GM23248 (cell line): ENCODE measurements around the gene ZFP62. TPM values are rescaled to one million over a fixed set of nuclear protein-coding genes. Genes with fewer than 3 reads are reported as not detected.
A peak's percentile ranks its signal among the peaks of the same experiment; 100 is the strongest.

Source experiments
- DNase-seq: peaks from one replicate; pipeline ENCODE4 v3.0.0-alpha.2; 2015
- H2AFZ ChIP-seq: fragments of 200-600 bp; sonication (generic); 2 replicates; pipeline ENCODE4 v1.6.1; 2016; ENCODE audit warnings: antibody characterized with exemption
- H3F3A ChIP-seq: fragments of 200-600 bp; sonication (generic); 2 replicates; pipeline ENCODE4 v1.6.1; 2016; ENCODE audit warnings: mild to moderate bottlenecking, antibody characterized with exemption, mixed run types; ENCODE audit not compliant: insufficient read depth
- H3K27ac ChIP-seq: fragments of 200-600 bp; sonication (generic); 2 replicates; pipeline ENCODE4 v1.5.1; 2016; ENCODE audit warnings: mild to moderate bottlenecking
- H3K27me3 ChIP-seq: fragments of 200-600 bp; sonication (generic); replicated peaks from 2 replicates; pipeline ENCODE4 v1.6.1; 2016; ENCODE audit warnings: mild to moderate bottlenecking; ENCODE audit not compliant: insufficient read depth
- H3K36me3 ChIP-seq: fragments of 200-600 bp; sonication (generic); 2 replicates; pipeline ENCODE4 v1.6.1; 2016; ENCODE audit warnings: low read depth, mild to moderate bottlenecking
- H3K4me1 ChIP-seq: fragments of 200-600 bp; sonication (generic); 2 replicates; pipeline ENCODE4 v1.6.1; 2016; ENCODE audit warnings: mild to moderate bottlenecking; ENCODE audit not compliant: insufficient read depth
- H3K4me2 ChIP-seq: fragments of 200-600 bp; sonication (generic); one replicate; pipeline ENCODE4 v1.6.1; 2016; ENCODE audit warnings: mild to moderate bottlenecking; ENCODE audit not compliant: unreplicated experiment
- H3K4me3 ChIP-seq: fragments of 200-600 bp; sonication (generic); 2 replicates; pipeline ENCODE4 v1.5.1; 2016; ENCODE audit warnings: mild to moderate bottlenecking
- H3K79me2 ChIP-seq: fragments of 200-600 bp; sonication (generic); 2 replicates; pipeline ENCODE4 v1.6.1; 2016; ENCODE audit warnings: mild to moderate bottlenecking; ENCODE audit not compliant: insufficient read depth
- H3K9ac ChIP-seq: fragments of 200-600 bp; sonication (generic); 2 replicates; pipeline ENCODE4 v1.6.1; 2016; ENCODE audit warnings: mild to moderate bottlenecking
- H3K9me2 ChIP-seq: fragments of 200-600 bp; sonication (generic); 2 replicates; pipeline ENCODE4 v1.6.1; 2016; ENCODE audit warnings: mixed run types, mild to moderate bottlenecking, moderate library complexity; ENCODE audit not compliant: insufficient read depth
- H3K9me3 ChIP-seq: fragments of 200-600 bp; sonication (generic); one replicate; pipeline ENCODE4 v1.6.1; 2017; ENCODE audit warnings: low read depth
- H4K20me1 ChIP-seq: fragments of 200-600 bp; sonication (generic); 2 replicates; pipeline ENCODE4 v1.6.0; 2016; ENCODE audit not compliant: insufficient read depth
- EZH2 ChIP-seq: fragments of 200-600 bp; sonication (generic); IDR thresholded peaks from 2 replicates; pipeline ENCODE4 v1.6.1; 2018; ENCODE audit warnings: antibody characterized with exemption, mild to moderate bottlenecking; ENCODE audit not compliant: insufficient read depth, poor library complexity, severe bottlenecking
- EZH2phosphoT487 ChIP-seq: fragments of 200-600 bp; sonication (generic); IDR thresholded peaks from 2 replicates; pipeline ENCODE4 v1.6.1; 2018; ENCODE audit warnings: antibody characterized with exemption, moderate library complexity, mild to moderate bottlenecking, low read depth; ENCODE audit not compliant: insufficient read depth
- WGBS, 2 experiments: methylation state at CpG; one replicate each; pipeline ENCODE4 v1.1.6; 2015 to 2017; ENCODE audit warnings: low lambda C conversion rate in 2 of 2, low coverage in 1 of 2; ENCODE audit errors: missing lambda C conversion rate in 2 of 2; 5-methylcytosine and 5-hydroxymethylcytosine counted together
- in situ Hi-C: fragments of 300-500 bp; cut with MboI; formaldehyde crosslinking; loops from 2 replicates; pipeline ENCODE4 v1.15.0; 2020
- polyA plus RNA-seq: library from polyadenylated mRNA; unstranded; fragments of >200 nt; fragmentation: Nextera tagmentation; extraction: Ambion mirVana; gene quantifications from 2 replicates; pipeline ENCODE4 v1.2.1, GENCODE V29; 2016
- small RNA-seq: library from RNA; depleted of rRNA; stranded (forward); fragments of <200 nt; gene quantifications from one replicate; pipeline ENCODE3, GENCODE V24; 2014; ENCODE audit warnings: low read depth, low replicate concordance
- total RNA-seq: library from RNA; depleted of rRNA; stranded (reverse); fragments of >200 nt; shearing (Covaris generic); gene quantifications from 2 replicates; pipeline ENCODE4 v1.2.3, GENCODE V29; 2014; rRNA removed

Gene ZFP62
- total and polyA plus RNA-seq, 2 experiments from 2014 or later, result 13.0 to 13.6 TPM

DNA sequence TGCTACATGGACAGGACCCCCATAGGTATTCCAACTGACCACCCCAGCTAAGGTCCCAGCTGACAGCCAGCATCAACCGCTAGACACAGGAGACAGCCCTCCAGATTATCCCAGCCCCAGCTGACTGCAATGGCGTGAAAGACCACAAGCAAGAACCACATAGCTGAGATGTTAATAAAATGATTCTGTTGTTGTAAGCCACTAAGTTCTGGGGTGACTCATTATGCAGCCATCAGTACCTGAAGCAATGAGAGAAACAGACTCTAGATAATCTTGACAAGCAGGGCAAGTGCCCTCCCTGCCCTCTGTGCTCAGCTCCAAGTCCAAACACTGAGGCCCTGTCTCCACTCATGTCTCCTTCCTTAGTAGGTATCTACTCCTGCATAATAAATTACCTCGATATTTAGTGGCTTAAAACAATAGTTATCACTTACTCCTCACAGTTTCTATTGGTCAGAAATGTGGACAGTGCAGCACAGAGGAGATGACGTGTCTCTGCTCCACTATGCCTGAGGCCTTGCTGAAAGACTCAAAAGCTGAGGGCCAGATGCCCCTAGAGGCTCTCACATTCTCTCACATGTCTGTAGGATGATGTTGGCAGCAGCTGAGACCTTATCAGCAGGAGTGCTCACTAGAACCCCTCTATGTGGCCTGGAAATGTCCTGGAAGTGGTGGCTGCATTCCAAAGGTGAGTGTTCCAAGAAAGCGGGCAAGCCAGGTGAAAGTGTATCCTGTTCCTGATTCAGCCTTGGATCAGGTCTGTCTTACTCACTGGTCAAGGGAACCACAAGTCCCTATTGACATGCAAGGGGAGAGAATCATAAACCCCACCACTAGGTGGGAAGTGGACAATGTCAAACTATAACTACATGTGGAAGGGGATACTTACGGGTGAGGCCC lies 60.9 kb downstream of the ZFP62 start:
- in situ Hi-C loops, result no loop called here
- H3K36me3 ChIP-seq, result 0 out of 2 replicates have a peak, but pooled peaks cover 4% of the 10 kb centered on the region
- H4K20me1 ChIP-seq, result peaks cover 31% of the 10 kb centered on the region
- 41 to 44% methylated on average over 6 of the region's 6 CpGs for whole genome bisulfite sequencing, 2 experiments
- TF ChIP-seq EZH2phosphoT487 (no peak), EZH2 (no peak)
- peak overlapping the region; percentile 86 for H3K4me2 ChIP-seq
- H3K4me3 ChIP-seq, result peak overlapping the region; percentile 78
- H3K27ac ChIP-seq, result peak overlapping the region; percentile 97
- peak overlapping the region; percentile 99 for H3K9ac ChIP-seq
- H3F3A ChIP-seq, result peaks cover 35% of the 10 kb centered on the region
- no peaks in the 10 kb centered on the region for H3K9me2 ChIP-seq
- no peaks in the 10 kb centered on the region for H3K9me3 ChIP-seq
- H3K4me1 ChIP-seq, result peaks cover 69% of the 10 kb centered on the region
- no peaks in the 10 kb centered on the region for H3K27me3 ChIP-seq
- peak; percentile 89 for DNase-seq
- H3K79me2 ChIP-seq, result peaks cover 90% of the 10 kb centered on the region
- no peak overlapping the region for H2AFZ ChIP-seq

DNA sequence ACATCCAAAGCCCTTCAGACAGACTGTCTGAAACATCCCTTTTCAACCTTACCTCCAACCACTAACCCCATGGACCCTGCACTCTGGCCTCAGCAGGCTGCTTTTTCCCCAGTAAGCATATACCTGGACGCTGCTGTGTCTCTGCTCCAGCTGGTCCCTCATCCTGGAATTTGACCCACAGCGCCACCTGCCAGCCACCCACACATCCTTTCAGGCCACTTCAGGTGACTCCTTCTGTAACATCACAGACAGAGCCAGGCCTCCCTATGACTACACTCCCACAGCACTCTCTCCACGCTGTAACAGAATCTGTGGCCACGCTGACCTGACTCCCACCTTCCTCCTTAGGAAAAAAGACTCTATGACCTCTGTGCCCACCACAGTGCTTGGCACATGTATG lies 61.9 kb downstream of the ZFP62 start:
- peaks cover 65% of the 10 kb centered on the region for H3K4me1 ChIP-seq
- TF ChIP-seq EZH2phosphoT487, result no peak
- no peak for TF ChIP-seq EZH2

DNA sequence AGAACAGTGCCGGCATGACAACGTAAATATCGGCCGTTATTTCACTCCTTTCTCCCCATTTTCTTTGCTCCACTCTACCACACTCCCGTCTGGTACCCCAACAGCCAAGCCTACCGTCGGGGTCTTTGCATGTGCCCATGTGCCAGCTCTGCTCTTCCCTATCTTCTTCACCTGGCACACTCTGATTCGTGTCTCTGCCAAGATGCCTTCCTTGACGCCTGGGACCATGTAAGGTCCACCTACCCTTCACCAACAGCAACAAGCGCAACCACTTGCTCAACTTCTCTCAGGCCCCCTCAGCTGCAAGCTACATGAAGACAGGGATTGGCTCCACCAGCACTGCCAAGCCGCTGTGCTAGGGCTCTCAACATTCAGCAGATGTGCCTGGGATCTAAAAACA lies 62.9 kb downstream of the ZFP62 start:
- peaks cover 56% of the 10 kb centered on the region for H3K4me1 ChIP-seq
- peaks cover 35% of the 10 kb centered on the region for H3F3A ChIP-seq
- H3K4me2 ChIP-seq, result peak overlapping the region; percentile 22
- 79 to 84% methylated on average over 11 of the region's 11 CpGs for WGBS, 2 experiments
- no peak overlapping the region for H3K4me3 ChIP-seq
- H3K27ac ChIP-seq, result peak overlapping the region; percentile 97
- no peak for TF ChIP-seq EZH2
- no peak for TF ChIP-seq EZH2phosphoT487
- H3K79me2 ChIP-seq, result peaks cover 92% of the 10 kb centered on the region
- H3K9me3 ChIP-seq, result no peaks in the 10 kb centered on the region
- no peak for DNase-seq
- H3K36me3 ChIP-seq, result 0 out of 2 replicates have a peak, but pooled peaks cover 11% of the 10 kb centered on the region
- no peak overlapping the region for H3K9ac ChIP-seq
- H2AFZ ChIP-seq, result no peak overlapping the region
- peaks cover 36% of the 10 kb centered on the region for H4K20me1 ChIP-seq
- in situ Hi-C loops, result no loop called here
- H3K27me3 ChIP-seq, result no peaks in the 10 kb centered on the region
- H3K9me2 ChIP-seq, result no peaks in the 10 kb centered on the region

More for the DNA sequence above, 61.9 kb downstream of the ZFP62 start:
- in situ Hi-C loops, result no loop called here
- Histone ChIP-seq H3K27ac (peak overlapping the region; percentile 97), H3K9me3 (no peaks in the 10 kb centered on the region), H3K9me2 (no peaks in the 10 kb centered on the region), H3K36me3 (0 out of 2 replicates have a peak, but pooled peaks cover 11% of the 10 kb centered on the region), H3F3A (peaks cover 35% of the 10 kb centered on the region), H3K4me2 (peak overlapping the region; percentile 86), H4K20me1 (peaks cover 36% of the 10 kb centered on the region), H3K9ac (peak overlapping the region; percentile 99), H3K4me3 (peak overlapping the region; percentile 78), H3K27me3 (no peaks in the 10 kb centered on the region), H2AFZ (no peak overlapping the region), H3K79me2 (peaks cover 90% of the 10 kb centered on the region)
- DNase-seq, result no peak
- WGBS, 2 experiments, result 91 to 92% methylated on average over 4 of the region's 4 CpGs

Small RNA genes lying within 50 kb of the gene (small RNA-seq; reads per million reads assigned to genes)
- not detected for gene RF00019

Other genes with a start within 250 kb of the ZFP62 start
- 0.76 TPM in 1 of 2 replicates, not detected in the other for gene FLT4, start 211.7 kb downstream of the ZFP62 start, total RNA-seq
- gene FLT4, start 211.7 kb downstream of the ZFP62 start, polyA plus RNA-seq, result not detected in 2 replicates
- not detected in 2 replicates for gene OR2Y1, start 121.2 kb downstream of the ZFP62 start, total RNA-seq
- not detected in 2 replicates for gene OR2Y1, start 121.2 kb downstream of the ZFP62 start, polyA plus RNA-seq
- gene MGAT1, start 58.5 kb downstream of the ZFP62 start, total RNA-seq, result 200 and 209 TPM in 2 replicates
- gene MGAT1, start 58.5 kb downstream of the ZFP62 start, polyA plus RNA-seq, result 180 and 192 TPM in 2 replicates
- gene BTNL8, start 37.9 kb upstream of the ZFP62 start, total RNA-seq, result not detected in 2 replicates
- not detected in 2 replicates for gene BTNL8, start 37.9 kb upstream of the ZFP62 start, polyA plus RNA-seq
- gene BTNL3, start 127.6 kb upstream of the ZFP62 start, total RNA-seq, result not detected in 2 replicates
- gene BTNL3, start 127.6 kb upstream of the ZFP62 start, polyA plus RNA-seq, result not detected in 2 replicates
- not detected in 2 replicates for gene BTNL9, start 179.0 kb upstream of the ZFP62 start, total RNA-seq
- gene BTNL9, start 179.0 kb upstream of the ZFP62 start, polyA plus RNA-seq, result not detected in 2 replicates